OCI-LY7 (cell line): ENCODE data around the gene SLC25A21.

ENCODE experiments used
- CTCF ChIP-seq: fragments of 200-600 bp; sonication (generic); conservative IDR thresholded peaks from 2 replicates; pipeline ENCODE4 v1.5.1; 2014; ENCODE audit warnings: mild to moderate bottlenecking, antibody characterized with exemption, low read length, moderate library complexity, mixed read lengths
- EZH2phosphoT487 ChIP-seq: fragments of 200-600 bp; sonication (generic); IDR thresholded peaks from 2 replicates; pipeline ENCODE4 v1.6.1; 2018; ENCODE audit warnings: low read depth, borderline replicate concordance, mild to moderate bottlenecking, mixed run types, antibody characterized with exemption, low read length, moderate library complexity, mixed read lengths

- TF ChIP-seq CTCF (0 out of 2 replicates have a peak, but pooled peaks have one; percentile 18), EZH2phosphoT487 (no peak)
Observed at GRCh38 chr14:36863271-36863670, 309.1 kb downstream of the SLC25A21 start.
